PC-9 (cell line): Measurements from ENCODE around the gene HES5. TPM values are rescaled to one million over a fixed set of nuclear protein-coding genes. Genes with fewer than 3 reads are reported as not detected.

Experiments used
- BruUV-seq: library from RNA; stranded (reverse); fragments of 400-500 nt; replicated peaks from 2 replicates; lab custom pipeline; 2021; lab: Mats Ljungman, UMichigan
- CTCF ChIA-PET: fragments of 300-600 bp; sonication (Branson Sonifier 250); formaldehyde crosslinking; loops from one replicate; lab custom pipeline; 2022; ENCODE audit warnings: antibody characterized with exemption; lab: Charles Lee
- POLR2A ChIA-PET: fragments of 300-600 bp; sonication (Branson Sonifier 250); formaldehyde crosslinking; loops from one replicate; lab custom pipeline; 2022; ENCODE audit warnings: antibody characterized with exemption; ENCODE audit not compliant: unreplicated experiment; lab: Charles Lee
- DNase-seq, 2 experiments: peaks; one replicate each; pipeline versions ENCODE4 v3.0.0 to v3.0.0-alpha.2; 2015 to 2022; ENCODE audit warnings: mixed read lengths in 1 of 2
- H2AFZ ChIP-seq: fragments of 200-600 bp; sonication (generic); 2 replicates; pipeline ENCODE4 v1.8.1; 2017; ENCODE audit warnings: antibody characterized with exemption
- H3F3A ChIP-seq: fragments of 200-600 bp; sonication (generic); 2 replicates; pipeline ENCODE4 v1.8.1; 2017; ENCODE audit warnings: antibody characterized with exemption, mild to moderate bottlenecking, low read depth; ENCODE audit not compliant: insufficient read depth
- H3K27ac ChIP-seq: fragments of 200-600 bp; sonication (generic); 2 replicates; pipeline ENCODE4 v1.6.1; 2016; ENCODE audit warnings: mixed run types
- H3K27me3 ChIP-seq: fragments of 200-600 bp; sonication (generic); 2 replicates; pipeline ENCODE4 v1.6.1; 2016; ENCODE audit warnings: low read depth, mixed run types; ENCODE audit not compliant: insufficient read depth
- H3K36me3 ChIP-seq: fragments of 200-600 bp; sonication (generic); 2 replicates; pipeline ENCODE4 v1.6.1; 2016; ENCODE audit warnings: low read depth, mixed run types
- H3K4me1 ChIP-seq: fragments of 200-600 bp; sonication (generic); replicated peaks from 2 replicates; pipeline ENCODE4 v1.6.1; 2016; ENCODE audit warnings: mixed run types; ENCODE audit not compliant: insufficient read depth
- H3K4me2 ChIP-seq: fragments of 200-600 bp; sonication (generic); 2 replicates; pipeline ENCODE4 v1.6.1; 2017; ENCODE audit warnings: mixed run types
- H3K4me3 ChIP-seq: fragments of 200-600 bp; sonication (generic); 2 replicates; pipeline ENCODE4 v1.6.1; 2016; ENCODE audit warnings: mixed run types
- H3K79me2 ChIP-seq: fragments of 200-600 bp; sonication (generic); 2 replicates; pipeline ENCODE4 v1.6.1; 2017; ENCODE audit warnings: low read depth, mixed run types
- H3K9me2 ChIP-seq: fragments of 200-600 bp; sonication (generic); 2 replicates; pipeline ENCODE4 v1.8.1; 2017; ENCODE audit warnings: mild to moderate bottlenecking; ENCODE audit not compliant: insufficient read depth
- H3K9me3 ChIP-seq: fragments of 200-600 bp; sonication (generic); 2 replicates; pipeline ENCODE4 v1.8.1; 2016; ENCODE audit warnings: low read depth; ENCODE audit not compliant: insufficient read depth
- H4K20me1 ChIP-seq: fragments of 200-600 bp; sonication (generic); 2 replicates; pipeline ENCODE4 v1.8.1; 2017; ENCODE audit not compliant: insufficient read depth
- CTCF ChIP-seq: fragments of 200-600 bp; sonication (generic); conservative IDR thresholded peaks from 2 replicates; pipeline ENCODE4 v1.6.1; 2017; ENCODE audit warnings: mixed run types, antibody characterized with exemption, mild to moderate bottlenecking, moderate library complexity
- EZH2 ChIP-seq: fragments of 200-600 bp; sonication (generic); IDR thresholded peaks from 2 replicates; pipeline ENCODE4 v1.8.0; 2017; ENCODE audit warnings: antibody characterized with exemption, low read depth
- intact Hi-C: fragments of 100-400 bp; cut with micrococcal nuclease; formaldehyde crosslinking; loops from one replicate; pipeline ENCODE4 v1.10.0; 2022; ENCODE audit not compliant: unreplicated experiment
- total RNA-seq: library from RNA; stranded (reverse); gene quantifications from 2 replicates; pipeline ENCODE4 v1.2.3, GENCODE V29; 2021

Gene HES5
- total RNA-seq, 1 experiment from 2014 or later = not detected

- H3F3A ChIP-seq = no peaks in the 10 kb centered on the region
- no peaks in the 10 kb centered on the region for H3K79me2 ChIP-seq
- no peaks in the 10 kb centered on the region for H3K4me1 ChIP-seq
- TF ChIP-seq CTCF (no peak), EZH2 (no peak)
- H2AFZ ChIP-seq = peak overlapping the region; percentile 76
- no TSS peak for BruUV-seq
- no peaks in the 10 kb centered on the region for H3K9me3 ChIP-seq
- no peaks in the 10 kb centered on the region for H3K9me2 ChIP-seq
- no peaks in the 10 kb centered on the region; the same call in 1 of the 2 replicates for H3K27me3 ChIP-seq
- POLR2A ChIA-PET = interaction anchor here (0.5 kb wide), 1 partner anchor 31 kb away, joined by 3 read pairs; the partner anchor contains the start of gene PANK4
- CTCF ChIA-PET = no interaction called here
- no peaks in the 10 kb centered on the region for H3K36me3 ChIP-seq
- peak overlapping the region; percentile 64 for H3K4me3 ChIP-seq
- peak overlapping the region; percentile 85 for H3K4me2 ChIP-seq
- H4K20me1 ChIP-seq = no peaks in the 10 kb centered on the region
- DNase-seq = no peak
- no peak overlapping the region for H3K27ac ChIP-seq
- intact Hi-C loops = no loop called here
Observed at GRCh38 chr1:2556678-2557481, 26.8 kb upstream of the HES5 start.

GRCh38 chr1:2556277-2556677, 26.2 kb upstream of the HES5 start, which contains the start of gene TNFRSF14:
TNFRSF14 (plus strand) TSS chr1:2556371; CDS start chr1:2556665, 294 bp downstream.
- Histone ChIP-seq H3K4me3 (peak within 1 kb of the TSS; percentile 64), H3K79me2 (no peaks in the 10 kb centered on the region), H3F3A (no peaks in the 10 kb centered on the region), H3K27me3 (no peaks in the 10 kb centered on the region; the same call in 1 of the 2 replicates), H3K4me1 (no peaks in the 10 kb centered on the region), H3K9me2 (no peaks in the 10 kb centered on the region), H3K27ac (no peak within 1 kb of the TSS), H2AFZ (peak within 1 kb of the TSS; percentile 76), H3K36me3 (no peaks in the 10 kb centered on the region), H4K20me1 (no peaks in the 10 kb centered on the region), H3K4me2 (peak within 1 kb of the TSS; percentile 85), H3K9me3 (no peaks in the 10 kb centered on the region)
- intact Hi-C loops = no loop called here
- BruUV-seq = no TSS peak
- peak in 1 of 2 experiments; percentile 45 for DNase-seq
- POLR2A ChIA-PET = interaction anchor here (0.5 kb wide), 2 partner anchors 30 to 132 kb away, joined by 3 to 9 read pairs; partner anchors contain the start of gene PANK4
- CTCF ChIA-PET = no interaction called here
- TF ChIP-seq EZH2 (no peak), CTCF (no peak)

- Histone ChIP-seq H3K36me3 (no peaks in the 10 kb centered on the region), H3K4me2 (peak overlapping the region; percentile 85), H3K9me2 (no peaks in the 10 kb centered on the region), H3K4me3 (peak overlapping the region; percentile 64), H3K27ac (no peak overlapping the region), H3K4me1 (no peaks in the 10 kb centered on the region), H3K9me3 (no peaks in the 10 kb centered on the region), H3K79me2 (no peaks in the 10 kb centered on the region), H3F3A (no peaks in the 10 kb centered on the region), H3K27me3 (no peaks in the 10 kb centered on the region; the same call in 1 of the 2 replicates), H4K20me1 (no peaks in the 10 kb centered on the region), H2AFZ (peak overlapping the region; percentile 76)
- no peak for DNase-seq
- TF ChIP-seq CTCF = no peak
- TF ChIP-seq EZH2 = no peak
- intact Hi-C loops = no loop called here
- ChIA-PET CTCF (no interaction called here), POLR2A (interaction anchor here (0.5 kb wide), 1 partner anchor 131 kb away, joined by 9 read pairs; no protein-coding TSS in a partner anchor)
- no TSS peak for BruUV-seq
Observed at GRCh38 chr1:2555634-2556276, 25.7 kb upstream of the HES5 start.
